ENCODE data around the gene OTULIN. TPM values are rescaled to one million over a fixed set of nuclear protein-coding genes. Genes with fewer than 3 reads are reported as not detected.
A peak's percentile ranks its signal among the peaks of the same experiment; 100 is the strongest.

OTULIN gene
- total RNA-seq, 1 donor from 2014 or later = 31.1 TPM

DNA sequence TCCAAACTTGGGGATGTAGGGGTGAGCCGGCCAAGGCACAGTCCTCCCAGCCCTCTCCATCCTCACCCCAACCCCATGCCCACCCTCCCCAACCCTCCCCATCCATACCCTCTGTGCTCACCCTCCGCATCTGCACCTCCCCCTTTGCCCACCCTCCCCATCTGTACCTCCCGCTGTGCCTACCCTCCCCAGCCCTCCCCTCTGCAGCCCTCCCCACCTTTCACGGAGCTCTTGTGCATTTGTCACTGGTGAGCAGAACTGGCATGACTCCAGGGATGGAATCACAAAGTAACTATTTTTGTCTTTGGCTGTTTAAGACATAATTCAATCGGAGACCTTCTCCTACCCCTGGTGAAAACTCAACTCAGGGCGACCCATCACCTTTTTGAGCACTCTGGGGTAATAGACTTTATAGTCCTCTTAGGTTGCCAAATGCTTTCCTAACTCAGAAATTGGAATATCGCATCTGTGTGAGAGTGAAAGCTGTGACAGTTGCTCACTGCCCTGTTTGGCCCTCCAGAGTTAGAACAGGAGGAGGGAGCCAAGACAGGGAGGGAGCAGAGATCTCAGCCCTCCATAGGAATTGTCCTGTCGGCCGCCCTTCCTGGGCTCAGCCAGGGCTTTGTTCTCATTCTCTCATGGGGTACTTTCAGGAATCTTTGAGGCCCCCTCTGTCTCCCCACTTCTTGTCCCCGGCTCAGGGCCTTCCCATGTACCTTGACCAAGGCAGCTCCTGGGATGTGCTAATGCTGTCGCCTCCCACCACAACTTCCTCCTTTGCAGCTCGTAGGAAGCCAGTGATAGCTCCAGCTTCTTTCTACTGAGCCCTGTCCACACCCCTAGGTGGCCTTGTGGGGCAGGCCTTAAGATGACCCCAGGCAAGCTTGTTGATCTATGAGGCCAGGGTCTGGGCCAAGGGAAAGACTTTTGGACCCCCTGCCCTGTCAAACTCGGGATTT lies 36.2 kb downstream of the OTULIN start:
- no peak for DNase-seq (ENCODE audit: extremely low spot score, unreplicated experiment)
- TF ChIP-seq, protein P1, sequence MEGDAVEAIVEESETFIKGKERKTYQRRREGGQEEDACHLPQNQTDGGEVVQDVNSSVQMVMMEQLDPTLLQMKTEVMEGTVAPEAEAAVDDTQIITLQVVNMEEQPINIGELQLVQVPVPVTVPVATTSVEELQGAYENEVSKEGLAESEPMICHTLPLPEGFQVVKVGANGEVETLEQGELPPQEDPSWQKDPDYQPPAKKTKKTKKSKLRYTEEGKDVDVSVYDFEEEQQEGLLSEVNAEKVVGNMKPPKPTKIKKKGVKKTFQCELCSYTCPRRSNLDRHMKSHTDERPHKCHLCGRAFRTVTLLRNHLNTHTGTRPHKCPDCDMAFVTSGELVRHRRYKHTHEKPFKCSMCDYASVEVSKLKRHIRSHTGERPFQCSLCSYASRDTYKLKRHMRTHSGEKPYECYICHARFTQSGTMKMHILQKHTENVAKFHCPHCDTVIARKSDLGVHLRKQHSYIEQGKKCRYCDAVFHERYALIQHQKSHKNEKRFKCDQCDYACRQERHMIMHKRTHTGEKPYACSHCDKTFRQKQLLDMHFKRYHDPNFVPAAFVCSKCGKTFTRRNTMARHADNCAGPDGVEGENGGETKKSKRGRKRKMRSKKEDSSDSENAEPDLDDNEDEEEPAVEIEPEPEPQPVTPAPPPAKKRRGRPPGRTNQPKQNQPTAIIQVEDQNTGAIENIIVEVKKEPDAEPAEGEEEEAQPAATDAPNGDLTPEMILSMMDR (conservative IDR thresholded peaks at IDR 0.05) = no peak
- no peak overlapping the region for H3K27ac Mint-ChIP-seq
- H3K27me3 Mint-ChIP-seq = no peaks in the 10 kb centered on the region
- peaks cover 49% of the 10 kb centered on the region for H3K36me3 Mint-ChIP-seq
- H3K4me1 Mint-ChIP-seq (ENCODE audit: unreplicated experiment) = no peaks in the 10 kb centered on the region
- H3K4me3 Mint-ChIP-seq = no peak overlapping the region
- H3K9me3 Mint-ChIP-seq = no peaks in the 10 kb centered on the region

DNA sequence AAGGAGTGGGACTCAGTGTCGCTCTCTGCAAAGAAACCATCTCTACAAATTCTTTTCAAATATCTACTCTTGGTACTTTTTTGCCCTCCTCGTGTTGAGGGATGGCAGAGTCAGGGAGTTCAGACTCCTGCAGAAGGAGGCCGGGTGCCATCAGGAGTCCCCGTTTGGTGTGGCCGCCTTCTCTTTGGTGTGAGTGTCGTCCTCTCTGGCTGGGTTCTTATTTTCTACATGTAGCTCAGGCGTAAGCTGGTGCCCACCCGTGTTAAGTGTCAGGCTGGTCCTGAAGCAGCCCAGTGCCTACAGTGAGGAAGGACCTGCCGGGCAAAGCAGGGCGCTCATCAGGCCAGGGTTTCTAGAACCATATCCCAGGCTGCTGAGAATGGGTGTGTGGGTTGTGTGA lies 37.0 kb downstream of the OTULIN start:
- Mint-ChIP-seq H3K27ac (no peak overlapping the region), H3K4me1 (ENCODE audit: unreplicated experiment) (no peaks in the 10 kb centered on the region), H3K4me3 (no peak overlapping the region)

DNA sequence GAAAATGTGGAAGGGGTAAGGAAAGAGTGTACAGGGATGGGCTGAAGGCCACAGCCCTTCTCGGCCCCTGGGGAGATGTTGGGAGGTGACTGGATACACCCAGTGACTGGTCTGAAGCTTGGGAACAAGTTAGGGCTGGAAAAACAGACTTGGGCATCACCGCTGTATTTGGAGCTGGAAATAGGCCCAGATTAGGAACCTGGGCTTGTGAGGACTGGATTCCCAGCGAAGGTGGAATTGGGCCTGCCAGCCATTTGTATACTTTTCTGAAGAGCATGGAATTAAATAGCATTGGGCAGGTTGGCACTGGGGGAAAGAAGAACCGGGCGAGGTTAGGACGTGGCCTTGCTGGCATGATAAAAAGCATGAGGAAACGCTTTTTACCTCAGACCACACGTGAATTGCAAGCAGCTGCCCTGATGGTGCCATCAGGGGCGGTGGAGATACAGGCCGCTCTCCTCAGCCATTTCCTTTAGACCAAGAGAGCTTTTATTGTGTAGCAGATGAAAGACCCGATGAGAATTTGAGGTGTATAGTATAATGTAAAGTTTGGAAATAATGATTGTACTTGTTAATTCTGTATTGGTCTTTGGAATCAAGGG lies 37.8 kb downstream of the OTULIN start:
- Mint-ChIP-seq H3K4me1 (ENCODE audit: unreplicated experiment) (no peaks in the 10 kb centered on the region), H3K36me3 (peaks cover 48% of the 10 kb centered on the region), H3K27me3 (no peaks in the 10 kb centered on the region), H3K4me3 (no peak overlapping the region), H3K27ac (no peak overlapping the region), H3K9me3 (no peaks in the 10 kb centered on the region)
- TF ChIP-seq, protein P1 (conservative IDR thresholded peaks at IDR 0.05) = no peak
- no peak for DNase-seq (ENCODE audit: extremely low spot score, unreplicated experiment)

More for the DNA sequence above, 37.0 kb downstream of the OTULIN start:
- peaks cover 48% of the 10 kb centered on the region for H3K36me3 Mint-ChIP-seq
- no peak for DNase-seq (ENCODE audit: extremely low spot score, unreplicated experiment)
- no peaks in the 10 kb centered on the region for H3K9me3 Mint-ChIP-seq
- TF ChIP-seq, protein P1 (conservative IDR thresholded peaks at IDR 0.05) = no peak
- no peaks in the 10 kb centered on the region for H3K27me3 Mint-ChIP-seq

DNA sequence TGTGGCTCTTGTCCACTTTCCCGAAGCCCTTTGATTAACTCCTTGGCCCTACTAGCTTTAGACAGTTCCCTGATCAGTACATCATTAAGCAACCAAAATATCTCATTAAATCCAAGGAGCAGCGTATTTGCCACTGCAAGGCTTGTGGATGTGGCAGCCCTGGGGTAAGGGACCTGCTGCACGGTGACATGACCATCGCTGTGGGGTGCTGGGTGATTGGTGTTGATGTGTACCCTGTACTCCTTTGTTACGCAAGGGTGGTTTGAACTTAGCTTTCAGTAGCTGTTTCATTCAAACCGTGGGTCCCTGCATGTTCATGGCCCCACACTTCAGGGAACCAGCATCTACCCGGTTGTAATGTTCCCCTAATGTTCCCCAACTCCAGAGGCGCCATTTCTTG lies 41.0 kb downstream of the OTULIN start:
- no peaks in the 10 kb centered on the region for H3K4me1 Mint-ChIP-seq (ENCODE audit: unreplicated experiment)
- TF ChIP-seq, protein P1 (conservative IDR thresholded peaks at IDR 0.05) = no peak
- H3K9me3 Mint-ChIP-seq = no peaks in the 10 kb centered on the region
- no peak overlapping the region for H3K4me3 Mint-ChIP-seq
- DNase-seq (ENCODE audit: extremely low spot score, unreplicated experiment) = no peak
- no peaks in the 10 kb centered on the region for H3K27me3 Mint-ChIP-seq
- H3K36me3 Mint-ChIP-seq = peaks cover 44% of the 10 kb centered on the region
- no peak overlapping the region for H3K27ac Mint-ChIP-seq

DNA sequence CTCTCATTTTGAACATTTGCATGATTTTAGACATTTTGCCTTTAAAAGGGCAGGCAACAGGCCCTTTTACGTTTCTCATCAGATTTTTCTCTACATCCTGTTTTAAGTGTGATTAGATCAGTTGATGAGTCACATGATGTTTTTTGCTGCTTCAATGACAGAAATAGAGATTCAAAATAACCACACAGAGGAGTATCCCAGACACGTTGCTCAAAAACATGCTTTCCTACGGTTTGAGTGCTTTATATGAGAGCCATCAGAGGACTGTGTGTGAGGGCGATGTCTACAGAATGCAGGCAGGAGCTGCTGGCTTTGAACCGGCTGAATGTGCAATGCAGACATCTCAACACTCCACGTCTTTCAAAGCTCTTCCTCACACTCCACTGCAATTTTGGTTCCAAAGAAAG lies 42.1 kb downstream of the OTULIN start:
- DNase-seq (ENCODE audit: extremely low spot score, unreplicated experiment) = no peak
- H3K27me3 Mint-ChIP-seq = no peaks in the 10 kb centered on the region
- H3K9me3 Mint-ChIP-seq = no peaks in the 10 kb centered on the region
- no peak overlapping the region for H3K4me3 Mint-ChIP-seq
- H3K4me1 Mint-ChIP-seq (ENCODE audit: unreplicated experiment) = no peaks in the 10 kb centered on the region
- H3K27ac Mint-ChIP-seq = peak overlapping the region; percentile 6
- H3K36me3 Mint-ChIP-seq = peaks cover 46% of the 10 kb centered on the region
- TF ChIP-seq, protein P1 (conservative IDR thresholded peaks at IDR 0.05) = no peak
